Measurements from ENCODE around the gene AGAP1.

DNA sequence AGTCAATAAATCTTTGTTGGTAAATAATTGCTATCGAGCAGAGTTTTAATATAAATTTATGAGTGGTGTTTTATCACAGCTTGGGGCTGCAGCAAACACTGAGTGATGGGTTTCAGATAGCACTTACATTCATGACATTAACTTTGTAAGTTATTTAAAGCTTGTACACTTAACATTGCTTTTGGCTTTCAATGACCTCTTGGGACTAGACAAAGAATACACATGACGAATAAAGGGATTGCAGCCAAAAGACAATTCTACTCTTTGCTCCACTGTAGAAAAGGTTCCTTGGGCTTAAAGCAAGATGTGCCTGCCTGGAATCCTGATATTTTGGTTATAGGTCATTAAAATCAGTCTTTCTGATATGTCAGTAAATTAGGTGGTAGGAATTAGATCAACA lies 374.8 kb downstream of the AGAP1 start:
- TF ChIP-seq, protein P1, sequence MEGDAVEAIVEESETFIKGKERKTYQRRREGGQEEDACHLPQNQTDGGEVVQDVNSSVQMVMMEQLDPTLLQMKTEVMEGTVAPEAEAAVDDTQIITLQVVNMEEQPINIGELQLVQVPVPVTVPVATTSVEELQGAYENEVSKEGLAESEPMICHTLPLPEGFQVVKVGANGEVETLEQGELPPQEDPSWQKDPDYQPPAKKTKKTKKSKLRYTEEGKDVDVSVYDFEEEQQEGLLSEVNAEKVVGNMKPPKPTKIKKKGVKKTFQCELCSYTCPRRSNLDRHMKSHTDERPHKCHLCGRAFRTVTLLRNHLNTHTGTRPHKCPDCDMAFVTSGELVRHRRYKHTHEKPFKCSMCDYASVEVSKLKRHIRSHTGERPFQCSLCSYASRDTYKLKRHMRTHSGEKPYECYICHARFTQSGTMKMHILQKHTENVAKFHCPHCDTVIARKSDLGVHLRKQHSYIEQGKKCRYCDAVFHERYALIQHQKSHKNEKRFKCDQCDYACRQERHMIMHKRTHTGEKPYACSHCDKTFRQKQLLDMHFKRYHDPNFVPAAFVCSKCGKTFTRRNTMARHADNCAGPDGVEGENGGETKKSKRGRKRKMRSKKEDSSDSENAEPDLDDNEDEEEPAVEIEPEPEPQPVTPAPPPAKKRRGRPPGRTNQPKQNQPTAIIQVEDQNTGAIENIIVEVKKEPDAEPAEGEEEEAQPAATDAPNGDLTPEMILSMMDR (IDR thresholded peaks at IDR 0.05): no peak
- TF ChIP-seq POLR2A (IDR thresholded peaks at IDR 0.05): no peak

All from uterus (tissue), 2 donors.